Stimulated activated CD4-positive, alpha-beta T cell treated with anti-CD3 and anti-CD28 coated beads, Interleukin-12 subunit alpha, Interleukin-12 subunit beta, amount 100 ng/mL, for 48 hours (primary cell): ENCODE measurements around the gene CACNA1D.
A peak's percentile ranks its signal among the peaks of the same experiment; 100 is the strongest.

Source experiments
- DNase-seq, 3 donors: peaks; one replicate each; pipeline ENCODE4 v3.0.0-alpha.2; 2020; ENCODE audit warnings: low read depth in 2 of 3, low spot score in 1 of 3

Gene CACNA1D

DNA sequence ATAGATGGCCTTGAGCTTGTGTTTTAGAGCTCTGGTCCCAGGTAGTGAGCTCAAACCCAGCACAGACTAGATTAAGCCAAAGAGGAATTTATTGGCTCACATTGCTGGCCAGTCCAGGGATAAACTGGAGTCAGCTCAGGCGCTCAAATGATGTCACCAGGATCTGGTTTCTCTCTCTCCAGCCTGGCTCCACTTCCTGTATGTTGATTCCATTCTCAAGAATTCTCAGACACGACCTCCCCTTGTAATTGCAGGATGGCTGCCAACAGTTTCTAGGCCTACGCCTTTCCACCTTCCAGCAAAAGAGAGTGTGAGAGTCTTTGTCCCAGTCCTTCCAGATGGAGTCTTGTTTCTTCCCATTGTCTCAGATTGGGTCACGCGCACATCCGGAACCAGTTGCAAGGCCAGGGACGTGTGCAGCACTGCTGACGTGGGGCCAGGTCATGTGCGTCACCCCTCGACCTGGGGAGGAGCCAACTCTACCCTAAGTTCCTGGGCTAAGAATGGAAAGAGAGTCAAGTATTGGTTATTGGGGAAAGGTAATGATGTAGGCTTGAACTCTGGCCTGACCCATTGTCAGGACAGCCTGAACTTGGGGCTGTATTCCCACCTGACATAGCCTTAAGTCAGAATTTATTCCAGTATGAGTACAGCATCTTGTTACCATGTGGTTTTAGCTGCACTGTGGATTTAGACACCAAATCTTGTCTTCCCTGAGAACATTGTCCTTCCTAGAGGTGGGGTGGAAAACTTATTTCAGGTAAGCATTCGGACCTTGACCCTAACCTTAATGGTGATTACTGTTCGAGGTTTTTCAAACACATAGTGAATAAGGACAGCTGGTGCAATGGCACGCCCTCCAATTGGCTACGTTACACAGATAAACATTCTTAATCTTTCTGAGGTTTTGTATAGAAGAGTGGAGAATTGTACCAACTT lies 31.6 kb downstream of the CACNA1D start:
- DNase-seq, result no peak

DNA sequence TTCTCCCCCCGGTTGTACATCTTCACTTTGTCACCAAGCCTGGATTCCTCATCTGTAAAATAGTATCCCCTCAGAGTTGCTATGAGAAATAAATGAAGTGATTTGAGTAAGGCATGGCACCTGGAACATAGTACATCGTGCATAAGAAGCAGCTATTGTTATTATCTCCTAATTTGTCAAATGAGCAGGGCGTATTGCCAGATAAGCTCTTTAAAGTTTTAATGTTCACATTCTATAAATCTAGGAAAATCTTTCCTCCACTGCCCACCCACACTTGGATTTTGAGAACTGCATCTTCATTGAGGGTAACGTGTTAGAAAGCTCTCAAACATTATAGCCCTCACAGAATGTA lies 32.3 kb downstream of the CACNA1D start:
- no peak for DNase-seq

DNA sequence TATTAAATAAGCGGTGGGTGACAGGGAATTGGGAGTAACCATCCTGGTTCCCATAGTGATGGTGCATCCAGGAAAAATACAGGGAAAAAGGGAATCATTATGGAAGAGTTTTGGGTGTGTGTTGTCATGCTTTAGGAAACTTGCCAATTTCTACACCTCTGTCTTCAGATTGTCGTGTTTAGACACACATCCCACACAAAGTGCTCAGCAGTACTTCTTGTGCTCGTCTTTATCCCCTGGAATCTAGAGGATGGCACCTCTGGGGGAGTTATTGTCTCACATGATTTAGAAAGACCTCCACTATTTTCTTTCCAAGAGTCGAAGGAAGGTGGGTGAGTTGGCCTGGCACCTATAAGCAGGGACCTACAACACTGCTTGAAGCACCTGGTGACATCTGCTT lies 35.8 kb downstream of the CACNA1D start:
- no peak for DNase-seq

DNA sequence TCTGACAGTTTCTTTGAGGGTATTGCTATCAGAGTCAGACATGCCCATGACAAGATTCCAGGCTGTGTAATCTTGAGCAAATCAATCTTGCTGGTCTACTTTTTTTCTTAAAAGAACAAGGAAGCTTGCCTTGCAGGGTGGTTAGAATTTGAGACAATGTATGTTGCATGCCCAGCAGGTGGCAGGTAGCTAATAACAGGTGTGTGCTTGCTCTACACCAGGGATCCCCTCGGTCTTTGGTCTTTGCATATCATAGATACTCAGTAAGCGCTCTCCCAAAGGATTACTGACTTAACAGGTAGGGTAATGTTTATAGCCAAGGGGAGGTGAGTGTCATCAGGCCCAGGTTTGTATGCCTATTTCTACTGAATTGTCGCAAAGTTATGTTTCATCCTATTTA lies 37.3 kb downstream of the CACNA1D start:
- DNase-seq, result no peak

DNA sequence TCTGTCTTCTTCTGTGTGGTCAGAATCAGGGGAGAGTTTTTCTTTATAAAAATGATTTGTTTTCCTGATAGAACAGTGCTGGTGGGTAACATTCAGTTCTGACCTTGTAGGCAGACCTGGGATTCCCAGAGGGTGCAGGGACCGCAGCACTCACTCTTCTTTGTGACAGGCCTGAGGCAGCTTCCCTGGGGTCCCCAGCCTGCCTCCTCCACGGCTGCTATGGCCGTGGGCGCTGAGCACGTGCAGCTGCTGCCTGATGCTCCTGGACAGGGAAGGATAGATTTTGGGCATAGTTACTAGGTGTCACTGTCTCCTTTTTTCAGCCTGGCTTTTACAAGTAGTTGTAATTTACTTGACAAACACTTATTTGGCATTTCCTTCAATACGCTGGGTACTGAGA lies 39.1 kb downstream of the CACNA1D start:
- no peak for DNase-seq

DNA sequence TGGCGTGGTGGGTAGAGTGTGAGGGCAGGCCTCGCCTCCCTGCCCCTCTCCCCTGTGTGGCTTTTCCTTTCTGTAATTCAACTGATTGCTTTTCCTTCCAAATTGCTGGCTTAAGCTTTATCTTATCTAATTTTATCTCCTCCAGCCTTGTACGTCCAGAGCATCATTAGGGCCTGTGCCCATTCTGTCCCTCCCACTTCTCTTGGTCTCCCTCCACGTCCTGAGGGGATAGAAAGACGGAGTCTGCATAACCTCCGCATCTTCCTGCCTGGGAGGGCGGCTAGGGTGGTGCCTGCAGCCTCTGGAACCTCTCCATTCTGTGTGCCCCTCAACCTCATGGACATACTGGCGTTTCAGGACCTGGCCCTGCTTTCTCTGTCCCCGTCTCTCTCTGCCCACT lies 39.8 kb downstream of the CACNA1D start:
- DNase-seq, result no peak

DNA sequence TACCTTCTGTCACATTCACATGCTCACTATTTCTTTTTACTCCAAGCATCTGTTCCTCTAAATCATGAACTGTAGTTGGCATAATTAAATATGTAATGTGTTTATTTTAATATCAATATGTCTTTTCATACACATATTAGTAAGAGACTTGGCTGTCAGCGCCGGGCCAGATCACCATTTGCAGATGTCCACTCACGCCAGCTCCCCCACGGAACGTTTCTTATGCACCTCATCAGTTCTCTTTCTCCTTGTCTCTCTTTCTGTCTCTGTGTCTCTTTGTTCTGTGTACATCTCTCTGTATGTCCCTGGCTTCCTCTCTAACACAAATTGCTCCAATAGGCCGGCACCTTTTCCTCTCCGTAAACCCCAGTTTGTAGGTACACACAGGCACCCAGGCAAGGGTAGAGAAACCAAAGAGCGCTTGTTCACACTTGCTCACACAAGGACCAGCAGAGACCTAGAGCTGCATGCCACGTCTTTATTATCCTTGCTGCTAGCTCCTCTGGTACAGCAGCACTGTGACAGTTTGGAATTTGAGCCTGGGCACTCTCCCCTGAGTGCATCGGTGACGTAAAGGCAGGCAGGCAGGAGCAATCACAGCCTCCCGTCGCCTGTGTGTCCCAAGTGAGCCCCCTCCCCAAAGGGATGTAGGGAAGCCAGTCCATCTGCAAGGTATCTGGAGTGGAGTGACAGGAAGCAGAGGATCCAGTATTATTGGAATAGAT lies 40.4 kb downstream of the CACNA1D start:
- no peak for DNase-seq

DNA sequence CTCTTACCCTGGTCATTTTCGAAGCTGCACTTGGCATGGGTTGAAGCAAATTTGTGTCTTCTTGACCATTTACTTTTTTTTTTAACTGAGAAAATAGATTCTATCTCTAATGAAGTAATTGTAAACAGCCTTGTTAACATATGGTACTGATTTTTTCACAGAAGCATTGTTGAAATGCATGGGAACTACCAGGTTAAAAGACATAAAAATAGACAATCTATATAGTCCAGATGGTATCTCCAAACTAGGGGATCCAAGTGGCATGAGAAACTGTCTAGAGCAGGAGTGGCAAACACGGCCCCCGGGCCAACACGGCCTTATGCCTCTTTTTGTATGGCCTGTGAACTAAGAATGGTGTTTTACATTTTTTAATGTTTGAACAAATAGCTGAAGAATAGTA lies 41.9 kb downstream of the CACNA1D start:
- DNase-seq, result no peak

DNA sequence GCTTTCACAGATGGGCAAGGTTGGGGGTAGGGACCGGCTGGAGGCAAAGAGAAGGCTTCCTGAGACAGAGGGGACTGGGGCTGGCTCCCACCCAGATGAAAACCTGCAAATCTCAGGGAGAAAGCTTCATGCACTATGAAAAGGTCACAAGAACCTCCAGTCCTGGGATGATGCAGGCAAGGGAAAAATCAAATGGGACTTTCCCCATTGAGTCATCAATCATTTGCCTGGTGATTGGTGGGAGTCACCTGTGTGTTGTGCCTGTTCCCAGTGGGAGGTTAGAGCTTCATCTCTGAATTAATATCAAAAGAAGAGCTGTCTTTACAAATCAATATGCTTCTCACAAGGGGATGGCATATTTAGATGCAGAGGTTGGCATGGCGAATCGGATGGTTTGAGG lies 49.9 kb downstream of the CACNA1D start:
- no peak for DNase-seq

DNA sequence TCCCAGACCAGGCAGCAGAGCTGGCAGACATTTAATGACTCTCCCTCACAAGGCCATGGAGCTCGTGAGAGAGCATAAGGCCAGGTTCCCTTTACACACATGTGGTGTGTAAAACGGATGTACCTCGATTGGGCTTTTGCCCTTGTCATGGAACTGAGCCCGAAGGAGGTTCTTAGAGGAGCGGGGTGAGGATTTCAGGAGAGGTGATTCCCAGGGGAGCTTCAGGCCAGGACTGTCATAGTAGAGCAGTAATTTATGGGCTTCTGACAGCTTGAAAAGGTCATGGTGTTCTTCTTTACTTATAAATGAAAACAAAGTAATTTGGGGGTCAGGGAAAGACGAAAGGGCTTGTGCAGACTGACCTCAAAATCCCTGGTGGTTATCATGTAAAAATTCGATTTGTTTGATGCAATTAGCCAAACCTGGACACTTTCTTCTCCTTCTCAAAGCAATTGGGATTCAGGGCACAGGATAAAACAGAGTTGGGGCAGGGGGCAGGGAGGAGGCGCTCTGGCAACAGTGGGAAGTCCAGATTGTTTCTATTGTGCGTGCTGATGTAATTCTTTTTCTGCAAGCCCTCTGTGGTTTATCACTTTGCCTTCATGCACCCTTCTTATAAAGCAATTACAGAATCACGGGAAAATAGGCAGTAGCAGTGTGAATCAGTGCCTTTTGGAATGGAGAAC lies 51.0 kb downstream of the CACNA1D start:
- no peak for DNase-seq

DNA sequence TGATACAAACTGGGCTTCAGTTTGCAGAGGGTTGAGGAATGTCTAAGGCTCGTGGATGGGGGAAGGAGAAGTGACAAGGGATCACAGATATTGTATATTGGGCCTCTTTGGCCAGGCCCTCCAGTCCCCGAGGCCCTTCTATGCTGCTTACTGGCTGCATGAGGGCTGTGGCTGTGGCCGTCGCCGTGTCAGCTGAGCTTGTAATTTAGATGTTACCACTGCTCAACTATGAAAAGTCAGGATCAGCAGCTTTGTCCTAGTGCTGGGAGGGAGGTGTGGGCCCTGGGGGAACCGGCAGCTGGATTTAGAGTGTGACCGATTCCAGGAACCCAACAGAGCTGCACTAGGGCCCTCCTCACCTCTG lies 51.6 kb downstream of the CACNA1D start:
- no peak for DNase-seq

DNA sequence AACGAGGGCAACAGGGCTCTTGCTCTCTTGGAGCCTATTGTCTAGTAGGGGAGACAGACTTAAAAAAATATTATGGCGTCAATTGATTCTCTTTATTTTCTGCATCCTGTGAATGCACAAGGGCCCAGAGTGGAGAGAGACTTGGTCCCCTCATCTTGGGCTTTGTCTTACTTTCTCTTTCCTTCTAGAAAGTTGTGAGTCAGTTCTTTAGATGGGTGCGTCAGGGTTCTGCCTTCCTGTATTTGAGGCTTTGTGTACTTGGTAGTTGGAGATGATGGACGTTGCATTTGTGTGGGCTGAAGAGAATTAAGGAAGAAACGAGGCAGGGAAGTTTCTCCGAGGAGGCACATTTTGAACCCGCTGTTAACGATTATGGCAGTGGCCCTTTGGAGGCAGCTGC lies 52.9 kb downstream of the CACNA1D start:
- no peak for DNase-seq

DNA sequence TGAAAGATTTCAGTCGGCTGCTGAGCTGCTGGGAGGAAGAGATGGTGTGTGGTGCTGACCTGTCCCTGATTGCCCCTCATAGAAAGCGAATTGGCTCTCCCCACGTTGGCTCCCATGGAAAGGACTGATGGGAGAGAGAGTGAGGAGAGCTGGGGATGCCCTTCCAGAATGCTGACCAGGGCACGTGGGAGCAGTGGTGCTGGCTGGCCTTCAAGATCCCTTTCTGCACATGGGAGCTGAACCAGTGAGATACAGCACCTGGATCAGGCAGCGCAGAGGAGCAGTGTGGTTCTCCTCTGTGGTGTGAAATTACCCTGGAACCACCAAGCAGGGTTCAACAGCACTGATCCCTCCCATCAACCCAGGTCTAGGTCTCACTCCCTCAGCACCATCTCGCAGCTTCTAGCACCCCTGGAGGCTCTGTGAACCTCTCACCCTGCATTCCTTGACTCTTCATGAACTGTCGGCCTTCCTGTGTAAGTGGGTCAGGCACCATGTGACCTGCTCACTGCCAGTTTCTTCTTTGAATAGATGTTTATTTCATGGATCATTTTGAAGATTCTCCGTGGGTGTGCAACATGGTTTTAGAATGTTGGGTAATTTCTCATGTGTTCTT lies 55.7 kb downstream of the CACNA1D start:
- DNase-seq, result no peak

DNA sequence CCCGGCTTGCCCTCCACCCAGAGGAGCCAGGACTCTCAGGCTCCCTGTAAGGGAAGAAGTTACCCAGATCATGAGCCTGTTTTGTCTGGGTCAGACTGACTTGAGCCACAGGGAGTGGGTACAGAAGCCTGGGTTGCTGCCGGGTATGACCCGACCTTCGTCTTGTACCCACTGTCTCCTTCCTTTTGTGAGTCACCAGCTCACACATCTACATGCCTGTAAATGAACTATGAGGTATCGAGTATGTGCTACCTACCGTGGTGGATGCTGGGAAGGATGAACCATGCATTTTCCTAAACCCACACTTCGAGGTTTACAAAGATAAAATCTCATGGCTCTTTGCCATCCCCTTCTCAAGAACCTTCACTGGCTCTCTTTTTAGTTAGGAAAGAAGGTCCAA lies 56.9 kb downstream of the CACNA1D start:
- DNase-seq, result no peak

DNA sequence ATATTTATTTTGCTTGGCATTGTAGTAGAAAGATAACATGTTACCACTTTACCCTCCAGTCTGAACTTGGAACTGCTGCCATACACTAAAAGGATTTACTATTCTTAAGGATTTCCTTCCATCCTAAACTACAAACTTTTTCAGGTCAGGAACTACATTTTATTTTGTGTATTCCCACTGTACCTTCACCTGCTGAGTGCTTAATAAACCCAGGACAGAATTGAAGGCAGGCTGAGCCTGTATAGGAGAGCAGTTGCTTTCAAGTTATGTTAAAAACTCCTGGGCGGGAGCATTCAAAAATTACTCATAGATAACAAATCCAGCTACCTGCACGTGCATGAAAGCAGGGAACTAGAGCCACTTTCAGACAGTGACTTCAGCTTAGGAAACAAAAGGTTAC lies 58.3 kb downstream of the CACNA1D start:
- no peak for DNase-seq

DNA sequence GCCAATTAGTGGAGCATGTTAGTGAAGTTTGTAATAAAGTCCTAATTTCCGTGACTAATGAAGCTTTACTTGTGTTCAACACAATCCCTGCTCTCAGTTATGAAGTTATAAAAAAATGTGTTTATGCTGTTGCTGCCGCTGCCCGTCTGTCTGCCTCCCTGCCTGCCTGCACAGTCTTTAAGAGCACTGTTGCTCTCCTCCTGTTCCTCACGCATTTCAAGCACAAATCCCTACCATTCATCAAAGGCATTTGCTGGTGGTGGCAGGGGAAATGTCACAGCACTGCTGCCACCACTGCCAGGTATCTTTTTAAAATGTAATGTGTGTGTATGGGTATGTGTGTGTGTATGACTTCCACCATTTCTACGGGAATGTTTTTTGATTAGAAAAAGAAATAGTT lies 58.8 kb downstream of the CACNA1D start:
- DNase-seq, result no peak

DNA sequence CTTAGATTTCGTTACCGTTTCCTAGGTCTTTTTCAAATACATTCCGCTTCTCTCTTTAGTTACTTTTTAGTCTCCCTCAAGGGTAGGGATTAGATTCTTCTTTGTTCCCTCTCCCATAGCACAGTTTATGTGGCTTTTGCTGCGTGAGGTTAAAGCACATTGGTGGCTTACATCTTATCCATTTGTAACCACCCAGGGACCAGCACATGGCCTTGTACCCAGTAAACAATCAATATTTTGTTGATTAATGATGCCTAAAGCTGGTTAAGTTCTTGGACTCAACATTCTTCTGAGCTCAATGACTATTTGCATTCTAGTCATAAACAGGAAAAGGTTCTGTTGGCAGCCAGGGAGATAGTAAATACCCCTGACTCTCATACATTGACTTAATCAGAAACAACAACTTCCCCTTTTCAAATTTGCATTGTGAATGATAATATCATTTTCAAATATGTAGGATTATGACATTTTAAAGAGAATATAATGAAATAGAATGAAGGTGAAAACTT lies 60.2 kb downstream of the CACNA1D start:
- no peak for DNase-seq

DNA sequence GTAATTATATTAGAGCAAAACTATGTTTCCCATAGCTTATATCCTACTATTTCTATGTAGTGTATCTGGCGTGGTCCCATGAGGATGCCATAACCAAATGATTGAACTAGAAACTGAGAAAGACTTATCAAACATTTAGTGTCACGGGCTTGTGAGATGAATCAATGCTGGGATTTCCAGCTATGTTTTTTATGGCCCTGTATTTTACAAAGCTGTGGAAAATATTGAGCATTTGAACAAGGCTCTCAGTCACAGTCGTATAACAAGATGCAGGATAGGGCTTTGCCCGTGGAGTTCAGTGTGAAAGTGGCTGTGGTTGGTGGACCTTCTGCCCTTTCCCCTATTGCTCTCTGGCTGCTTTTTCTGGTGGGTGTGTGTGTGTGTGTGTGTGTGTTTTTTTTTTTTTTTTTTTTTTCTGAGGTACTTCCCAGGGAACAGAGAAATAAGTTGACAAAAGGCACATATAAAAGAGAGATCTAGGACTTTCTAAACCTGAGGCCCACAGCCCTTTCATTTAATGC lies 60.7 kb downstream of the CACNA1D start:
- DNase-seq, result peak; percentile 24 to 42 (median 38)

DNA sequence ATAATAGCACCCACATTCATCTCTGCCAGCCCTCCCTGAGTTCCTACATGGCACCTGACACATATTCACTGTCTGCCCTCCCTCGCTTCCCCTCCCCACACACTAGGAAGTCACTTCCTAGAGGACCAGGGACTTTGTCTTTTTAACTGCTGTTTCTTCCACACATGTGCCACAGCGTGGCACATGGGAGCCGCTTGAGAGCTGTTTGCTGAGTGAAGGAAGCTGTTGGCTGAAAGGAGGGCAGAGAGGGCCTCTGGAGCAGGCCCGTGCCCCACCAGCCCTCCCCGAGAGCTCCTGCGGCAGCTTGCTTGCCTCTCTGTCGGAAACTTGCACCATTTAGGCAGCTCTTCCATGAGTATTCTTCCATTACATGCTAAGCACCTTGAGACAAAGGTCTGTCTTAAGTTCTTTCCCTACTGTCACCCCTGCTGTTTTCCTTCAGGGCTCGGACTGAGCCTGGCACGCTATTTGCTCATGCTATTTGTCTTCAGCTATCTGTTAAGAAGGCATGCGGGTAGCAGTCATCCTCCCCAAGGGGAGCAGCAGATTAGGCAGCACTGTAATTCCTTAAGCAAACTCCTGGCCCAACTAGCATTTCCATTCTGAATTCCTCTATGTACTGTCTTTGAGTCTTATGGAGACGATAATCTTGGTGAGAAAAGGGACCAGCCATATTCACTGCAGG lies 72.2 kb downstream of the CACNA1D start:
- no peak for DNase-seq

DNA sequence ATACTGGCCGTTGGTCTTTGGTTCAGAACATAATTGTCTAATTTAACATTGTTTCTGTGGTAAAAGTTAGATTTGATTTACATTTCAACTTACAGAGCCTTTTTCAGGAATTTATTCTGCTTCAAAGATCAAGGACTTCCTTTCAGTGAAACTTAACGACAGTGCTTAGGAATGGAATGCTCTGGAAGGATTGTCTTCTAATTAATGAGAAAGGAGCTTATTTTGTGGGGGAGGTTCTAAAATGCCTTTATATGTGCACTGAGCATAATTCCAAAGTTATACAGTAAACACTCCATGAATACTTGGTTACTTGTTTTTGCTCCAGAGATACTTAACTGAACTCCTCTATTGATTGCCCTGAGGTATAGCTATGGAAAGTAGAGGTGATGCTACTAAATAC lies 75.7 kb downstream of the CACNA1D start:
- DNase-seq, result no peak

DNA sequence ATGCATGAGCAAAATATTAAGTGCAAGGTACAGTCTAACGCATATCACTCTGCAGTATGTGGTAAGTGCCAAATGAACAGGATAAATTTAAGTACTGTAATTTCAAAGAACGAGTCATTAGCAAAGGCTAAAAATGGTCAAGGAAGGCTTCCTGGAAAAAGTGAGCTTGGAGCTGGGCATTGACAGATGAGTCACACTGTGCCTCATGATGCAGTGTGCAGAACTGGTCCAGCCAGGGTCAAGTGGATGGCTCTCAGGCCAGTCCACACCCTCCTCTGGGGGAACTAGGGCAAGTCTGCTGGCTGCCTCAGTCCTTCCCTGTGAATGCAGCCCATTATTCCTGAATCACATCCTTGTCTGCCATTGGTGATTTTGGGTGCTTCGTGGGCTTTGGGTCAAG lies 76.3 kb downstream of the CACNA1D start:
- DNase-seq, result no peak
